Endothelial cell of umbilical vein (primary cell): ENCODE data around the gene TLX1. TPM values are rescaled to one million over a fixed set of nuclear protein-coding genes. Genes with fewer than 3 reads are reported as not detected.

Experiments
- BruUV-seq: library from RNA; stranded (reverse); fragments of 400-500 nt; replicated peaks from 2 replicates; lab custom pipeline; 2021; lab: Mats Ljungman, UMichigan
- CTCF ChIA-PET: fragments of 300-600, 350-600 bp; sonication (Branson Sonifier 250); formaldehyde crosslinking; loops from one replicate; lab custom pipeline; 2021; ENCODE audit warnings: antibody characterized with exemption, inconsistent platforms; lab: Charles Lee
- POLR2A ChIA-PET: fragments of 300-600, 350-600 bp; sonication (Branson Sonifier 250); formaldehyde crosslinking; loops from one replicate; lab custom pipeline; 2021; ENCODE audit warnings: antibody characterized with exemption, inconsistent platforms; lab: Charles Lee
- DNase-seq: peaks from one replicate; pipeline ENCODE4 v3.0.0-alpha.2; 2011; ENCODE audit warnings: low read depth, low spot score
- FAIRE-seq: peaks from 2 replicates; lab custom pipeline; 2011; peaks lifted over from hg19 to GRCh38; lab: Jason Lieb, UNC
- H2AFZ ChIP-seq: 2 replicates; pipeline ENCODE4 v1.6.0; 2012; ENCODE audit warnings: low read depth, low read length, control low read depth, inconsistent platforms
- H3K27ac ChIP-seq: 2 replicates; pipeline ENCODE4 v1.5.1; 2011; ENCODE audit warnings: low read depth, mild to moderate bottlenecking, control low read depth, low read length, moderate library complexity; ENCODE audit not compliant: insufficient read depth
- H3K27me3 ChIP-seq, 2 experiments: 2 replicates each; pipeline versions ENCODE4 v1.6.0 to v1.6.1; 2011; ENCODE audit warnings: low read length in 2 of 2, mixed read lengths in 1 of 2; ENCODE audit not compliant: control insufficient read depth in 2 of 2, insufficient read depth in 2 of 2
- H3K36me3 ChIP-seq, 2 experiments: 2 replicates in 1 of 2; 3 replicates in 1 of 2; pipeline ENCODE4 v1.5.1; 2011; ENCODE audit warnings: low read length in 2 of 2, mild to moderate bottlenecking in 1 of 2, moderate library complexity in 1 of 2; ENCODE audit not compliant: control insufficient read depth in 2 of 2, insufficient read depth in 2 of 2; ENCODE audit errors: extremely low read depth in 1 of 2
- H3K4me1 ChIP-seq: 3 replicates; pipeline ENCODE4 v1.5.1; 2011; ENCODE audit warnings: mild to moderate bottlenecking, low read length; ENCODE audit not compliant: control insufficient read depth, insufficient read depth; ENCODE audit errors: extremely low read depth
- H3K4me2 ChIP-seq: 2 replicates; pipeline ENCODE4 v1.6.1; 2011; ENCODE audit warnings: low read length, control low read depth, mixed read lengths; ENCODE audit not compliant: insufficient read depth
- H3K4me3 ChIP-seq, 3 experiments: fragments of 200-600 bp in 1 of 3; sonication (generic), shearing (Covaris generic) in 1 of 3; replicated peaks in 1 of 3; 2 replicates each; pipeline ENCODE4 v1.5.1; 2011 to 2016; ENCODE audit warnings: control low read depth in 3 of 3, low read length in 3 of 3, mild to moderate bottlenecking in 2 of 3, inconsistent platforms in 1 of 3, low read depth in 1 of 3, moderate library complexity in 1 of 3; ENCODE audit not compliant: insufficient read depth in 1 of 3
- H3K79me2 ChIP-seq: 2 replicates; pipeline ENCODE4 v1.6.0; 2012; ENCODE audit warnings: low read length, inconsistent platforms; ENCODE audit not compliant: control insufficient read depth, insufficient read depth
- H3K9ac ChIP-seq: replicated peaks from 2 replicates; pipeline ENCODE3; 2011; ENCODE audit warnings: low read length, control low read depth; ENCODE audit not compliant: insufficient read depth; ENCODE audit errors: extremely low read depth
- H3K9me1 ChIP-seq: replicated peaks from 3 replicates; pipeline ENCODE4 v1.6.0; 2011; ENCODE audit warnings: mild to moderate bottlenecking, low read length; ENCODE audit not compliant: control insufficient read depth, insufficient read depth; ENCODE audit errors: extremely low read depth
- H3K9me3 ChIP-seq: replicated peaks from 2 replicates; pipeline ENCODE4 v1.5.1; 2012; ENCODE audit warnings: low read length, inconsistent platforms; ENCODE audit not compliant: control insufficient read depth, insufficient read depth
- H4K20me1 ChIP-seq: replicated peaks from 2 replicates; pipeline ENCODE3; 2011; ENCODE audit warnings: mild to moderate bottlenecking, low read length; ENCODE audit not compliant: control insufficient read depth, insufficient read depth; ENCODE audit errors: extremely low read depth
- EZH2 ChIP-seq: IDR thresholded peaks from 2 replicates; pipeline ENCODE4 v1.6.1; 2012; ENCODE audit warnings: borderline replicate concordance, low read depth, mild to moderate bottlenecking, moderate library complexity, low read length, inconsistent platforms; ENCODE audit not compliant: severe bottlenecking
- FOS ChIP-seq: IDR thresholded peaks from 2 replicates; pipeline ENCODE4 v1.6.1; 2011; ENCODE audit warnings: mild to moderate bottlenecking, low read length, moderate library complexity, borderline replicate concordance; ENCODE audit not compliant: insufficient read depth
- GATA2 ChIP-seq: IDR thresholded peaks from 2 replicates; pipeline ENCODE4 v1.7.0; 2011; ENCODE audit warnings: low read depth, mild to moderate bottlenecking, moderate library complexity, mixed read lengths, low read length; ENCODE audit not compliant: insufficient read length, insufficient read depth
- JUN ChIP-seq: IDR thresholded peaks from 2 replicates; pipeline ENCODE4 v1.6.1; 2011; ENCODE audit warnings: borderline replicate concordance, low read depth; ENCODE audit not compliant: insufficient read length, insufficient read depth
- MYC ChIP-seq: IDR thresholded peaks from one replicate; pipeline ENCODE4 v1.6.1; 2011; ENCODE audit warnings: mild to moderate bottlenecking, low read depth, low read length
- POLR2A ChIP-seq: IDR thresholded peaks from 2 replicates; pipeline ENCODE4 v1.6.1; 2012; ENCODE audit warnings: low read depth, mild to moderate bottlenecking, control low read depth, low read length
- POLR2AphosphoS5 ChIP-seq: IDR thresholded peaks from 2 replicates; pipeline ENCODE4 v1.6.1; 2012; ENCODE audit warnings: low read depth, mild to moderate bottlenecking, control low read depth, low read length, moderate library complexity; ENCODE audit not compliant: insufficient read depth
- dilution Hi-C: fragments of 300-500 bp; cut with MboI; formaldehyde crosslinking; loops from one replicate; pipeline ENCODE4 v1.15.0; 2019; ENCODE audit warnings: low sequenced_read_pairs; ENCODE audit not compliant: extremely low pct_ligation_motif_present
- intact Hi-C: fragments of 100-400 bp; cut with micrococcal nuclease; formaldehyde crosslinking; loops from one replicate; pipeline ENCODE4 v1.10.0; 2022
- polyA plus RNA-seq, 4 experiments: library from polyadenylated mRNA; depleted of rRNA in 3 of 4; stranded (reverse) in 3 of 4; unstranded in 1 of 4; fragments of >200 nt; gene quantifications; 2 replicates each; pipeline versions ENCODE4 v1.2.1 to v1.2.3, GENCODE V29; 2011 to 2012; ENCODE audit warnings: missing spikeins in 1 of 4
- total RNA-seq: library from RNA; stranded (reverse); gene quantifications from 2 replicates; pipeline ENCODE4 v1.2.3, GENCODE V29; 2021
- TF ChIP-seq, protein P1 (sequence below), 2 donors: IDR thresholded peaks; 1 replicate in 1 of 2; 2 replicates in 1 of 2; pipeline ENCODE4 v1.5.1; 2011; ENCODE audit warnings: low read length in 2 of 2, mild to moderate bottlenecking in 2 of 2, moderate library complexity in 2 of 2, control low read depth in 1 of 2, inconsistent platforms in 1 of 2, low read depth in 1 of 2; ENCODE audit not compliant: insufficient read depth in 1 of 2; ENCODE audit errors: extremely low read depth in 1 of 2
- TF ChIP-seq, protein P2 (sequence below): IDR thresholded peaks from 2 replicates; pipeline ENCODE4 v1.6.1; 2011; ENCODE audit not compliant: insufficient read depth, insufficient read length

TLX1 gene
- total and polyA plus RNA-seq, 2 donors (not counting 3 experiments of a cell fraction or from before 2014, with no cell fraction given) = not detected

DNA sequence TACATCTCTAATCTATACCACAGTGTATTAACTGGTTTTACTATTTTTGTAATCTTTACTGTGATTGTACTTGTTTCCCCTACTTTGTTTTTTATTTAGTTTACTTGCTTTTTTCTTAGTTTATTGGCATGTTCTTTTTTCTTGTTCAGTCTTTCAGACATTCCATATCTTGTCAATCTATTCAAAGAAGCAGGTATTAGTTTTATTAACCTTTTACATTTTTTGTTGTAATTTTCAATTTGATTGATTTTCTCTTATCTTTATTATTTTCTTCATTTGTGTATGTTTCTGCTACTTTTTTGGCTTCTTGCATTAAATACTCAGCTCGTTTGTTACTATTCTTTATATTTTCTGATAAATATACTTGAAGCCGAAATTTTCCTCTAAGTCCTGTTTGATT is 41.6 kb downstream of the TLX1 start:
- Histone ChIP-seq H3K4me2 (no peak overlapping the region), H3K79me2 (no peaks in the 10 kb centered on the region), H2AFZ (no peak overlapping the region), H3K9ac (no peak overlapping the region), H3K4me3 (no peak overlapping the region), H3K27ac (no peak overlapping the region), H4K20me1 (no peaks in the 10 kb centered on the region), H3K9me3 (no peaks in the 10 kb centered on the region), H3K4me1 (no peaks in the 10 kb centered on the region), H3K36me3 (no peaks in the 10 kb centered on the region), H3K9me1 (no peaks in the 10 kb centered on the region), H3K27me3 (peaks cover 0 to 2% of the 10 kb centered on the region in 2 experiments)
- intact Hi-C loops (no loop called here), dilution Hi-C loops (no loop called here)
- CTCF ChIA-PET = interaction anchor here (0.6 to 5.3 kb wide), 3 partner anchors 11 to 1213 kb away, joined by 3 to 29 read pairs (median 3); no protein-coding TSS in a partner anchor
- FAIRE-seq = no peak
- DNase-seq = no peak
- TF ChIP-seq, protein P1, sequence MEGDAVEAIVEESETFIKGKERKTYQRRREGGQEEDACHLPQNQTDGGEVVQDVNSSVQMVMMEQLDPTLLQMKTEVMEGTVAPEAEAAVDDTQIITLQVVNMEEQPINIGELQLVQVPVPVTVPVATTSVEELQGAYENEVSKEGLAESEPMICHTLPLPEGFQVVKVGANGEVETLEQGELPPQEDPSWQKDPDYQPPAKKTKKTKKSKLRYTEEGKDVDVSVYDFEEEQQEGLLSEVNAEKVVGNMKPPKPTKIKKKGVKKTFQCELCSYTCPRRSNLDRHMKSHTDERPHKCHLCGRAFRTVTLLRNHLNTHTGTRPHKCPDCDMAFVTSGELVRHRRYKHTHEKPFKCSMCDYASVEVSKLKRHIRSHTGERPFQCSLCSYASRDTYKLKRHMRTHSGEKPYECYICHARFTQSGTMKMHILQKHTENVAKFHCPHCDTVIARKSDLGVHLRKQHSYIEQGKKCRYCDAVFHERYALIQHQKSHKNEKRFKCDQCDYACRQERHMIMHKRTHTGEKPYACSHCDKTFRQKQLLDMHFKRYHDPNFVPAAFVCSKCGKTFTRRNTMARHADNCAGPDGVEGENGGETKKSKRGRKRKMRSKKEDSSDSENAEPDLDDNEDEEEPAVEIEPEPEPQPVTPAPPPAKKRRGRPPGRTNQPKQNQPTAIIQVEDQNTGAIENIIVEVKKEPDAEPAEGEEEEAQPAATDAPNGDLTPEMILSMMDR (IDR thresholded peaks at IDR 0.05; ENCODE audit: extremely low read depth in 1 of 2, insufficient read depth in 1 of 2, low read depth in 1 of 2, low read length in 2 of 2) = no peak
- TF ChIP-seq JUN (no peak), POLR2AphosphoS5 (no peak)
- POLR2A ChIA-PET = no interaction called here
- BruUV-seq = no TSS peak

DNA sequence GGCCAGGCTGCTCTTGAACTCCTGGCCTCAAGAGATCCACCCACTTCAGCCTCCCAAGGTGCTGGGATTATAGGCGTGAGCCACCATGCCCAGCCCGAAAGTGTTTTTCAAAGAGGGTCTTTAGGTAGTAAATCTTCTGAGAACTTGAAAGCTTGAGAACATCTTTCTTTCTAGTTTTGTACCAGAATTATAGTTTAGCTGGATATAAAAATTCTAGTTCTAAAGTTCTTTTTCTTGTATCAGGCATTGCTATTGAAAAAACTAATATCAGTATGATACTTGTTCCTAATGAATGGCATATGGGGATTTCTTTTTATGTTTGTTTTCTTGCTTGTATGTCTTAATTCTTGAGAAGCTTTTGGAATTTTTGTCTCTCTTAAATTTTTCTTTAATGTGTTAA is 43.2 kb downstream of the TLX1 start:
- POLR2A ChIA-PET = no interaction called here
- no peak for DNase-seq
- H3K27me3 ChIP-seq = peaks cover 0 to 2% of the 10 kb centered on the region in 2 experiments
- intact Hi-C loops (no loop called here), dilution Hi-C loops (no loop called here)
- no peak overlapping the region for H2AFZ ChIP-seq
- no peak for TF ChIP-seq EZH2
- no peak for TF ChIP-seq MYC
- no peak for TF ChIP-seq GATA2
- TF ChIP-seq, protein P2, sequence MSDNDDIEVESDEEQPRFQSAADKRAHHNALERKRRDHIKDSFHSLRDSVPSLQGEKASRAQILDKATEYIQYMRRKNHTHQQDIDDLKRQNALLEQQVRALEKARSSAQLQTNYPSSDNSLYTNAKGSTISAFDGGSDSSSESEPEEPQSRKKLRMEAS = no peak
- no peak for TF ChIP-seq POLR2A
- TF ChIP-seq POLR2AphosphoS5 = no peak
- no peak for TF ChIP-seq JUN
- no peak for TF ChIP-seq FOS
- TF ChIP-seq, protein P1 (IDR thresholded peaks at IDR 0.05; ENCODE audit: extremely low read depth in 1 of 2, insufficient read depth in 1 of 2, low read depth in 1 of 2, low read length in 2 of 2) = no peak
- H3K27ac ChIP-seq = no peak overlapping the region
- no peak for FAIRE-seq
- BruUV-seq = no TSS peak
- H3K79me2 ChIP-seq = no peaks in the 10 kb centered on the region
- no peaks in the 10 kb centered on the region for H3K4me1 ChIP-seq
- H3K9ac ChIP-seq = no peak overlapping the region
- H3K4me2 ChIP-seq = no peak overlapping the region
- CTCF ChIA-PET = interaction anchor here (0.6 to 5.3 kb wide), 4 partner anchors 13 to 221 kb away, joined by 3 to 29 read pairs (median 4); no protein-coding TSS in a partner anchor
- H3K9me1 ChIP-seq = no peaks in the 10 kb centered on the region
- no peaks in the 10 kb centered on the region for H3K9me3 ChIP-seq
- no peak overlapping the region for H3K4me3 ChIP-seq
- no peaks in the 10 kb centered on the region for H4K20me1 ChIP-seq
- no peaks in the 10 kb centered on the region for H3K36me3 ChIP-seq
